ENCODE results near the gene ZNF469. TPM values are rescaled to one million over a fixed set of nuclear protein-coding genes. Genes with fewer than 3 reads are reported as not detected.

Gene ZNF469
- total RNA-seq, 1 experiment from 2014 or later, result 3.2 TPM

DNA sequence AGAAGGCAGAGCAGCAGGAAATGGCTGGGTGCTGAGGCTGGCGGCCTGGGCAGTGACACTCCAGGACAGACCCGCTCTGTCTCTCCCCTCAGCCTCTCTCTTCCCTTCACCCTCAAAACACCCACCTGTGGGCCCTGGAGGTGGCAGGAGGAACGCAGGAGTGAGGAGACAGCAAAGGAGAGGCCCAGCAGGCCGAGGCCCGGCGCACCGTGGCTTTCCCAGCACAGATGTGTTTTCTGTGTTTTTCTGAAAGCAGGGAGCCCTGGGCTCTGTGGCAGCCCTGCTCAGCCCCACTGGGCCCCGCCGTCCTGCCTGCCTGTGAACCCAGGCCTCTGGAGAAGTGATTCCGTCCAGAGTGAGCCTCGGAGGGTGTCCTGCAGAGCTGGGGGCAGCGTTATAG lies 30.5 kb downstream of the ZNF469 start:
- Mint-ChIP-seq H3K4me3 (no peak overlapping the region), H3K36me3 (no peaks in the 10 kb centered on the region), H3K4me1 (no peaks in the 10 kb centered on the region), H3K27me3 (ENCODE audit: low read depth) (no peaks in the 10 kb centered on the region; the same call in 1 of the 2 replicates), H3K9me3 (no peaks in the 10 kb centered on the region), H3K27ac (no peak overlapping the region)
- TF ChIP-seq ZNF121 (CRISPR knock-in tag; IDR thresholded peaks at IDR 0.05) (no peak), TP53 (CRISPR knock-in tag; IDR thresholded peaks at IDR 0.05) (no peak), CBFB (CRISPR knock-in tag; IDR thresholded peaks at IDR 0.05; ENCODE audit: low read depth) (no peak), ETV6 (CRISPR knock-in tag; IDR thresholded peaks at IDR 0.05) (no peak), NFATC4 (CRISPR knock-in tag; IDR thresholded peaks at IDR 0.05) (no peak)
- TF ChIP-seq, protein P1, sequence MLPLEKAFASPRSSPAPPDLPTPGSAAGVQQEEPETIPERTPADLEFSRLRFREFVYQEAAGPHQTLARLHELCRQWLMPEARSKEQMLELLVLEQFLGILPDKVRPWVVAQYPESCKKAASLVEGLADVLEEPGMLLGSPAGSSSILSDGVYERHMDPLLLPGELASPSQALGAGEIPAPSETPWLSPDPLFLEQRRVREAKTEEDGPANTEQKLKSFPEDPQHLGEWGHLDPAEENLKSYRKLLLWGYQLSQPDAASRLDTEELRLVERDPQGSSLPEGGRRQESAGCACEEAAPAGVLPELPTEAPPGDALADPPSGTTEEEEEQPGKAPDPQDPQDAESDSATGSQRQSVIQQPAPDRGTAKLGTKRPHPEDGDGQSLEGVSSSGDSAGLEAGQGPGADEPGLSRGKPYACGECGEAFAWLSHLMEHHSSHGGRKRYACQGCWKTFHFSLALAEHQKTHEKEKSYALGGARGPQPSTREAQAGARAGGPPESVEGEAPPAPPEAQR (CRISPR knock-in tag; IDR thresholded peaks at IDR 0.05), result no peak
- CTCF ChIA-PET, result interaction anchor here (1.0 kb wide), 1 partner anchor 25 kb away, joined by 9 read pairs; no protein-coding TSS in a partner anchor
- no peak for ATAC-seq
- no peak for DNase-seq (ENCODE audit: low spot score)
- POLR2A ChIA-PET, result no interaction called here

DNA sequence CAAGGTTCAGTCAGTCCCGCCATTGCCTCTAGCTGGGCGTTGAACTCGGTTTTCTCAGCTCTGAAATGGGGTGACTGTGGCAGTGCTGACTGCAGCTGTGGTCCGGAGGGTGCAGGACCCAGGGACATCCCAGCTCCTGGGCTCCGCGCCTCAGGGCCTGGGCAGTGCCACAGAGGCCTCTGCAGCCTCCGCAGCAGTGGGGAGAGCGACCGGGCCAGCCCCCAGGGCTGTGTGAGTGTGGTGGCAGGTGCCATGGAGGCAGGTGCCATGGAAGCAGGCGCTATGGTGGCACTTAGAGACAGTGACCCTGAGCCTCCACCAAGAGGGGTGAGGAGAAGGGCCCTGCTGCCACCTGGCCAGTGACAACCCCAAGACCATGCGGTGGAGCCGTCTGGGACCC lies 30.9 kb downstream of the ZNF469 start:
- no peaks in the 10 kb centered on the region for H3K9me3 Mint-ChIP-seq
- no peaks in the 10 kb centered on the region for H3K36me3 Mint-ChIP-seq
- no peak for ATAC-seq
- no peaks in the 10 kb centered on the region for H3K4me1 Mint-ChIP-seq
- H3K4me3 Mint-ChIP-seq, result no peak overlapping the region
- ChIA-PET POLR2A (no interaction called here), CTCF (interaction anchor here (1.0 kb wide), 1 partner anchor 24 kb away, joined by 9 read pairs; no protein-coding TSS in a partner anchor)
- H3K27me3 Mint-ChIP-seq (ENCODE audit: low read depth), result no peaks in the 10 kb centered on the region
- DNase-seq (ENCODE audit: low spot score), result no peak
- H3K27ac Mint-ChIP-seq, result no peak overlapping the region
- no peak for TF ChIP-seq TP53 (CRISPR knock-in tag; IDR thresholded peaks at IDR 0.05)
- no peak for TF ChIP-seq ZNF671 (CRISPR knock-in tag; IDR thresholded peaks at IDR 0.05)
- TF ChIP-seq, protein P2, sequence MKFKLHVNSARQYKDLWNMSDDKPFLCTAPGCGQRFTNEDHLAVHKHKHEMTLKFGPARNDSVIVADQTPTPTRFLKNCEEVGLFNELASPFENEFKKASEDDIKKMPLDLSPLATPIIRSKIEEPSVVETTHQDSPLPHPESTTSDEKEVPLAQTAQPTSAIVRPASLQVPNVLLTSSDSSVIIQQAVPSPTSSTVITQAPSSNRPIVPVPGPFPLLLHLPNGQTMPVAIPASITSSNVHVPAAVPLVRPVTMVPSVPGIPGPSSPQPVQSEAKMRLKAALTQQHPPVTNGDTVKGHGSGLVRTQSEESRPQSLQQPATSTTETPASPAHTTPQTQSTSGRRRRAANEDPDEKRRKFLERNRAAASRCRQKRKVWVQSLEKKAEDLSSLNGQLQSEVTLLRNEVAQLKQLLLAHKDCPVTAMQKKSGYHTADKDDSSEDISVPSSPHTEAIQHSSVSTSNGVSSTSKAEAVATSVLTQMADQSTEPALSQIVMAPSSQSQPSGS (CRISPR knock-in tag; IDR thresholded peaks at IDR 0.05; ENCODE audit: borderline replicate concordance, low read depth), result no peak
- no peak for TF ChIP-seq OVOL2 (CRISPR knock-in tag; IDR thresholded peaks at IDR 0.05; ENCODE audit: borderline replicate concordance)
- no peak for TF ChIP-seq GABPB1 (CRISPR knock-in tag; IDR thresholded peaks at IDR 0.05)
- TF ChIP-seq FOXK1 (CRISPR knock-in tag; IDR thresholded peaks at IDR 0.05), result no peak
- TF ChIP-seq, protein P3, sequence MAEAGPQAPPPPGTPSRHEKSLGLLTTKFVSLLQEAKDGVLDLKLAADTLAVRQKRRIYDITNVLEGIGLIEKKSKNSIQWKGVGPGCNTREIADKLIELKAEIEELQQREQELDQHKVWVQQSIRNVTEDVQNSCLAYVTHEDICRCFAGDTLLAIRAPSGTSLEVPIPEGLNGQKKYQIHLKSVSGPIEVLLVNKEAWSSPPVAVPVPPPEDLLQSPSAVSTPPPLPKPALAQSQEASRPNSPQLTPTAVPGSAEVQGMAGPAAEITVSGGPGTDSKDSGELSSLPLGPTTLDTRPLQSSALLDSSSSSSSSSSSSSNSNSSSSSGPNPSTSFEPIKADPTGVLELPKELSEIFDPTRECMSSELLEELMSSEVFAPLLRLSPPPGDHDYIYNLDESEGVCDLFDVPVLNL (CRISPR knock-in tag; IDR thresholded peaks at IDR 0.05; ENCODE audit: borderline replicate concordance, low read depth), result no peak
- TF ChIP-seq, protein P4, sequence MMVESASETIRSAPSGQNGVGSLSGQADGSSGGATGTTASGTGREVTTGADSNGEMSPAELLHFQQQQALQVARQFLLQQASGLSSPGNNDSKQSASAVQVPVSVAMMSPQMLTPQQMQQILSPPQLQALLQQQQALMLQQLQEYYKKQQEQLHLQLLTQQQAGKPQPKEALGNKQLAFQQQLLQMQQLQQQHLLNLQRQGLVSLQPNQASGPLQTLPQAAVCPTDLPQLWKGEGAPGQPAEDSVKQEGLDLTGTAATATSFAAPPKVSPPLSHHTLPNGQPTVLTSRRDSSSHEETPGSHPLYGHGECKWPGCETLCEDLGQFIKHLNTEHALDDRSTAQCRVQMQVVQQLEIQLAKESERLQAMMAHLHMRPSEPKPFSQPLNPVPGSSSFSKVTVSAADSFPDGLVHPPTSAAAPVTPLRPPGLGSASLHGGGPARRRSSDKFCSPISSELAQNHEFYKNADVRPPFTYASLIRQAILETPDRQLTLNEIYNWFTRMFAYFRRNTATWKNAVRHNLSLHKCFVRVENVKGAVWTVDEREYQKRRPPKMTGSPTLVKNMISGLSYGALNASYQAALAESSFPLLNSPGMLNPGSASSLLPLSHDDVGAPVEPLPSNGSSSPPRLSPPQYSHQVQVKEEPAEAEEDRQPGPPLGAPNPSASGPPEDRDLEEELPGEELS (CRISPR knock-in tag; IDR thresholded peaks at IDR 0.05), result no peak
- TF ChIP-seq PRRX2 (CRISPR knock-in tag; IDR thresholded peaks at IDR 0.05), result no peak
- no peak for TF ChIP-seq NR2C2 (CRISPR knock-in tag; IDR thresholded peaks at IDR 0.05)
- TF ChIP-seq, protein P5, sequence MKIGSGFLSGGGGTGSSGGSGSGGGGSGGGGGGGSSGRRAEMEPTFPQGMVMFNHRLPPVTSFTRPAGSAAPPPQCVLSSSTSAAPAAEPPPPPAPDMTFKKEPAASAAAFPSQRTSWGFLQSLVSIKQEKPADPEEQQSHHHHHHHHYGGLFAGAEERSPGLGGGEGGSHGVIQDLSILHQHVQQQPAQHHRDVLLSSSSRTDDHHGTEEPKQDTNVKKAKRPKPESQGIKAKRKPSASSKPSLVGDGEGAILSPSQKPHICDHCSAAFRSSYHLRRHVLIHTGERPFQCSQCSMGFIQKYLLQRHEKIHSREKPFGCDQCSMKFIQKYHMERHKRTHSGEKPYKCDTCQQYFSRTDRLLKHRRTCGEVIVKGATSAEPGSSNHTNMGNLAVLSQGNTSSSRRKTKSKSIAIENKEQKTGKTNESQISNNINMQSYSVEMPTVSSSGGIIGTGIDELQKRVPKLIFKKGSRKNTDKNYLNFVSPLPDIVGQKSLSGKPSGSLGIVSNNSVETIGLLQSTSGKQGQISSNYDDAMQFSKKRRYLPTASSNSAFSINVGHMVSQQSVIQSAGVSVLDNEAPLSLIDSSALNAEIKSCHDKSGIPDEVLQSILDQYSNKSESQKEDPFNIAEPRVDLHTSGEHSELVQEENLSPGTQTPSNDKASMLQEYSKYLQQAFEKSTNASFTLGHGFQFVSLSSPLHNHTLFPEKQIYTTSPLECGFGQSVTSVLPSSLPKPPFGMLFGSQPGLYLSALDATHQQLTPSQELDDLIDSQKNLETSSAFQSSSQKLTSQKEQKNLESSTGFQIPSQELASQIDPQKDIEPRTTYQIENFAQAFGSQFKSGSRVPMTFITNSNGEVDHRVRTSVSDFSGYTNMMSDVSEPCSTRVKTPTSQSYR (CRISPR knock-in tag; IDR thresholded peaks at IDR 0.05), result no peak
- no peak for TF ChIP-seq ZNF317 (CRISPR knock-in tag; IDR thresholded peaks at IDR 0.05; ENCODE audit: borderline replicate concordance, low read depth)
- TF ChIP-seq, protein P6, sequence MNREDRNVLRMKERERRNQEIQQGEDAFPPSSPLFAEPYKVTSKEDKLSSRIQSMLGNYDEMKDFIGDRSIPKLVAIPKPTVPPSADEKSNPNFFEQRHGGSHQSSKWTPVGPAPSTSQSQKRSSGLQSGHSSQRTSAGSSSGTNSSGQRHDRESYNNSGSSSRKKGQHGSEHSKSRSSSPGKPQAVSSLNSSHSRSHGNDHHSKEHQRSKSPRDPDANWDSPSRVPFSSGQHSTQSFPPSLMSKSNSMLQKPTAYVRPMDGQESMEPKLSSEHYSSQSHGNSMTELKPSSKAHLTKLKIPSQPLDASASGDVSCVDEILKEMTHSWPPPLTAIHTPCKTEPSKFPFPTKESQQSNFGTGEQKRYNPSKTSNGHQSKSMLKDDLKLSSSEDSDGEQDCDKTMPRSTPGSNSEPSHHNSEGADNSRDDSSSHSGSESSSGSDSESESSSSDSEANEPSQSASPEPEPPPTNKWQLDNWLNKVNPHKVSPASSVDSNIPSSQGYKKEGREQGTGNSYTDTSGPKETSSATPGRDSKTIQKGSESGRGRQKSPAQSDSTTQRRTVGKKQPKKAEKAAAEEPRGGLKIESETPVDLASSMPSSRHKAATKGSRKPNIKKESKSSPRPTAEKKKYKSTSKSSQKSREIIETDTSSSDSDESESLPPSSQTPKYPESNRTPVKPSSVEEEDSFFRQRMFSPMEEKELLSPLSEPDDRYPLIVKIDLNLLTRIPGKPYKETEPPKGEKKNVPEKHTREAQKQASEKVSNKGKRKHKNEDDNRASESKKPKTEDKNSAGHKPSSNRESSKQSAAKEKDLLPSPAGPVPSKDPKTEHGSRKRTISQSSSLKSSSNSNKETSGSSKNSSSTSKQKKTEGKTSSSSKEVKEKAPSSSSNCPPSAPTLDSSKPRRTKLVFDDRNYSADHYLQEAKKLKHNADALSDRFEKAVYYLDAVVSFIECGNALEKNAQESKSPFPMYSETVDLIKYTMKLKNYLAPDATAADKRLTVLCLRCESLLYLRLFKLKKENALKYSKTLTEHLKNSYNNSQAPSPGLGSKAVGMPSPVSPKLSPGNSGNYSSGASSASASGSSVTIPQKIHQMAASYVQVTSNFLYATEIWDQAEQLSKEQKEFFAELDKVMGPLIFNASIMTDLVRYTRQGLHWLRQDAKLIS (CRISPR knock-in tag; IDR thresholded peaks at IDR 0.05; ENCODE audit: borderline replicate concordance), result no peak
- TF ChIP-seq, protein P7, sequence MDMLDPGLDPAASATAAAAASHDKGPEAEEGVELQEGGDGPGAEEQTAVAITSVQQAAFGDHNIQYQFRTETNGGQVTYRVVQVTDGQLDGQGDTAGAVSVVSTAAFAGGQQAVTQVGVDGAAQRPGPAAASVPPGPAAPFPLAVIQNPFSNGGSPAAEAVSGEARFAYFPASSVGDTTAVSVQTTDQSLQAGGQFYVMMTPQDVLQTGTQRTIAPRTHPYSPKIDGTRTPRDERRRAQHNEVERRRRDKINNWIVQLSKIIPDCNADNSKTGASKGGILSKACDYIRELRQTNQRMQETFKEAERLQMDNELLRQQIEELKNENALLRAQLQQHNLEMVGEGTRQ (CRISPR knock-in tag; IDR thresholded peaks at IDR 0.05), result no peak
- TF ChIP-seq EMX1 (CRISPR knock-in tag; IDR thresholded peaks at IDR 0.05), result no peak
- no peak for TF ChIP-seq NFE2L1 (CRISPR knock-in tag; IDR thresholded peaks at IDR 0.05)

Data from WTC11 (cell line).